Fibroblast of mammary gland (primary cell): ENCODE measurements around the gene BCOR.

Experiments used
- DNase-seq: peaks from one replicate; pipeline ENCODE4 v3.0.0-alpha.2; 2010; ENCODE audit warnings: low read depth
- H3K4me3 ChIP-seq: 2 replicates; pipeline ENCODE4 v1.5.1; 2011; ENCODE audit warnings: low read depth, mild to moderate bottlenecking, low read length, moderate library complexity; ENCODE audit not compliant: control insufficient read depth
- CTCF ChIP-seq: conservative IDR thresholded peaks from 2 replicates; pipeline ENCODE4 v1.5.1; 2011; ENCODE audit warnings: low read depth, low read length, inconsistent platforms; ENCODE audit not compliant: control insufficient read depth, insufficient read depth

Gene BCOR

GRCh38 chrX:40131654-40132337 is 34.0 kb upstream of the BCOR start:
- DNase-seq: no peak
- no peak overlapping the region for H3K4me3 ChIP-seq
- no peak for TF ChIP-seq CTCF

- TF ChIP-seq CTCF: no peak
- peak; percentile 68 for DNase-seq
- H3K4me3 ChIP-seq: no peak overlapping the region
Measured at GRCh38 chrX:40130207-40130606, 32.4 kb upstream of the BCOR start.

- no peak for DNase-seq
- H3K4me3 ChIP-seq: no peak overlapping the region
- no peak for TF ChIP-seq CTCF
Measured at GRCh38 chrX:40127052-40127451, 29.3 kb upstream of the BCOR start.

GRCh38 chrX:40122487-40122886 is 24.7 kb upstream of the BCOR start:
- TF ChIP-seq CTCF: no peak

GRCh38 chrX:40121618-40122017 is 23.9 kb upstream of the BCOR start:
- no peak overlapping the region for H3K4me3 ChIP-seq
- no peak for TF ChIP-seq CTCF
- DNase-seq: no peak

More at GRCh38 chrX:40122487-40122886, 24.7 kb upstream of the BCOR start:
- no peak for DNase-seq
- H3K4me3 ChIP-seq: no peak overlapping the region

- no peak for DNase-seq
- TF ChIP-seq CTCF: no peak
- H3K4me3 ChIP-seq: no peak overlapping the region
Measured at GRCh38 chrX:40120838-40121580, 23.3 kb upstream of the BCOR start.
